ENCODE measurements around the gene MUC12.

DNA sequence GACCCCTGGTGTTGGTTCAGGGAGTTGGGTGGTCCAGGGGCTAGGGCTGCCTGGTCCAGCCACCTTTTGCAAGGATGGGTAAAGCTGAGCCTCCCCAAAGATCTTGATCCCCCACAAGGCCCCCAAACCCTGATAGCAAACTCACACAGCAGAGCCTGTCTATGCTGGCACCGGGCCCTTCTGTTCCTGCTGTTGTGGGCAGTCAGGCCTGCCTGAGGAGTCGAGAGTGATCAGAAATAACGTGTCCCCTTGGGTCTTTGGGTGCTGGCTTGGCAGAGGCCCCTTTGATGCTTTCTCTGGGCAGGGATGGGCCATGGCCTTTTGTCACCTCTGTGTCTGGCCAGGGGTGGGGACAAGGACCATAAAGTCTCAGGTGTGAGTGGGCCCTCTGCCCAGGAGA is 715 bp upstream of the MUC12 start:
- TF ChIP-seq POLR2A (IDR thresholded peaks at IDR 0.05), result no peak
- TF ChIP-seq, protein P1, sequence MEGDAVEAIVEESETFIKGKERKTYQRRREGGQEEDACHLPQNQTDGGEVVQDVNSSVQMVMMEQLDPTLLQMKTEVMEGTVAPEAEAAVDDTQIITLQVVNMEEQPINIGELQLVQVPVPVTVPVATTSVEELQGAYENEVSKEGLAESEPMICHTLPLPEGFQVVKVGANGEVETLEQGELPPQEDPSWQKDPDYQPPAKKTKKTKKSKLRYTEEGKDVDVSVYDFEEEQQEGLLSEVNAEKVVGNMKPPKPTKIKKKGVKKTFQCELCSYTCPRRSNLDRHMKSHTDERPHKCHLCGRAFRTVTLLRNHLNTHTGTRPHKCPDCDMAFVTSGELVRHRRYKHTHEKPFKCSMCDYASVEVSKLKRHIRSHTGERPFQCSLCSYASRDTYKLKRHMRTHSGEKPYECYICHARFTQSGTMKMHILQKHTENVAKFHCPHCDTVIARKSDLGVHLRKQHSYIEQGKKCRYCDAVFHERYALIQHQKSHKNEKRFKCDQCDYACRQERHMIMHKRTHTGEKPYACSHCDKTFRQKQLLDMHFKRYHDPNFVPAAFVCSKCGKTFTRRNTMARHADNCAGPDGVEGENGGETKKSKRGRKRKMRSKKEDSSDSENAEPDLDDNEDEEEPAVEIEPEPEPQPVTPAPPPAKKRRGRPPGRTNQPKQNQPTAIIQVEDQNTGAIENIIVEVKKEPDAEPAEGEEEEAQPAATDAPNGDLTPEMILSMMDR (IDR thresholded peaks at IDR 0.05), result no peak

Measured in heart left ventricle (tissue), 13 donors.